A673 (cell line): Measurements from ENCODE around the gene CEACAM3. TPM values are rescaled to one million over a fixed set of nuclear protein-coding genes. Genes with fewer than 3 reads are reported as not detected.

Experiments used
- BruUV-seq: library from RNA; stranded (reverse); fragments of 400-500 nt; replicated peaks from 2 replicates; lab custom pipeline; 2021; lab: Mats Ljungman, UMichigan
- CTCF ChIA-PET: fragments of 300-600 bp; sonication (Branson Sonifier 250); formaldehyde crosslinking; loops from one replicate; lab custom pipeline; 2022; ENCODE audit warnings: antibody characterized with exemption; lab: Charles Lee
- POLR2A ChIA-PET: fragments of 300-600 bp; sonication (Branson Sonifier 250); formaldehyde crosslinking; loops from one replicate; lab custom pipeline; 2022; ENCODE audit warnings: antibody characterized with exemption; ENCODE audit not compliant: low non-redundant PET; lab: Charles Lee
- DNase-seq: peaks from one replicate; pipeline ENCODE4 v3.0.0-alpha.2; 2015; ENCODE audit warnings: low spot score
- H3K27ac ChIP-seq: fragments of 200-600 bp; sonication (generic); 2 replicates; pipeline ENCODE4 v1.5.1; 2016; ENCODE audit warnings: mixed run types, low read depth, mild to moderate bottlenecking, mixed read lengths, antibody characterized with exemption, low read length; ENCODE audit not compliant: poor library complexity, severe bottlenecking
- H3K27me3 ChIP-seq: fragments of 200-600 bp; sonication (generic); replicated peaks from 2 replicates; pipeline ENCODE4 v1.6.1; 2017; ENCODE audit warnings: mixed run types, low read depth, mild to moderate bottlenecking, mixed read lengths, antibody characterized with exemption, low read length; ENCODE audit not compliant: insufficient read depth, poor library complexity
- H3K36me3 ChIP-seq: fragments of 200-600 bp; sonication (generic); 2 replicates; pipeline ENCODE4 v1.6.1; 2016; ENCODE audit warnings: mixed run types, mild to moderate bottlenecking, mixed read lengths, antibody characterized with exemption, low read length; ENCODE audit not compliant: insufficient read depth, poor library complexity, severe bottlenecking
- H3K4me1 ChIP-seq: fragments of 200-600 bp; sonication (generic); 2 replicates; pipeline ENCODE4 v1.6.1; 2017; ENCODE audit warnings: mixed run types, mild to moderate bottlenecking, mixed read lengths, antibody characterized with exemption, low read length; ENCODE audit not compliant: insufficient read depth, poor library complexity, severe bottlenecking
- H3K4me3 ChIP-seq: fragments of 200-600 bp; sonication (generic); 2 replicates; pipeline ENCODE4 v1.5.1; 2016; ENCODE audit warnings: low read depth, mixed run types, mild to moderate bottlenecking, mixed read lengths, low read length; ENCODE audit not compliant: poor library complexity, severe bottlenecking
- H3K9me3 ChIP-seq: fragments of 200-600 bp; sonication (generic); 2 replicates; pipeline ENCODE4 v1.6.1; 2016; ENCODE audit warnings: mixed run types, low read depth, mild to moderate bottlenecking, mixed read lengths, antibody characterized with exemption, low read length; ENCODE audit not compliant: poor library complexity, severe bottlenecking
- EZH2 ChIP-seq: fragments of 200-600 bp; sonication (generic); IDR thresholded peaks from 2 replicates; pipeline ENCODE4 v1.6.1; 2017; ENCODE audit warnings: borderline replicate concordance, low read depth, mild to moderate bottlenecking, mixed read lengths, antibody characterized with exemption, low read length; ENCODE audit not compliant: poor library complexity, severe bottlenecking
- intact Hi-C: fragments of 100-400 bp; cut with micrococcal nuclease; formaldehyde crosslinking; loops from one replicate; pipeline ENCODE4 v1.10.0; 2022; ENCODE audit not compliant: unreplicated experiment
- total RNA-seq: library from RNA; stranded (reverse); gene quantifications from 2 replicates; pipeline ENCODE4 v1.2.3, GENCODE V29; 2021
- TF ChIP-seq, protein P1 (sequence below): fragments of 300-800, 200-600 bp; sonication (generic); conservative IDR thresholded peaks from 2 replicates; pipeline ENCODE4 v1.5.1; 2017; ENCODE audit warnings: low read depth, mild to moderate bottlenecking, antibody characterized with exemption, low read length, moderate library complexity, mixed read lengths

The CEACAM3 gene
- total RNA-seq, 1 experiment from 2014 or later, result not detected

DNA sequence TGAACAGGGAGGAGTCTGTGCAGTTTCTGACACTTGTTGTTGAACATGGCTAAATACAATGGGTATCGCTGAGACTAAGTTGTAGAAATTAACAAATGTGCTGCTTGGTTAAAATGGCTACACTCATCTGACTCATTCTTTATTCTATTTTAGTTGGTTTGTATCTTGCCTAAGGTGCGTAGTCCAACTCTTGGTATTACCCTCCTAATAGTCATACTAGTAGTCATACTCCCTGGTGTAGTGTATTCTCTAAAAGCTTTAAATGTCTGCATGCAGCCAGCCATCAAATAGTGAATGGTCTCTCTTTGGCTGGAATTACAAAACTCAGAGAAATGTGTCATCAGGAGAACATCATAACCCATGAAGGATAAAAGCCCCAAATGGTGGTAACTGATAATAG is 25.0 kb upstream of the CEACAM3 start:
- TF ChIP-seq EZH2, result no peak
- TF ChIP-seq, protein P1, sequence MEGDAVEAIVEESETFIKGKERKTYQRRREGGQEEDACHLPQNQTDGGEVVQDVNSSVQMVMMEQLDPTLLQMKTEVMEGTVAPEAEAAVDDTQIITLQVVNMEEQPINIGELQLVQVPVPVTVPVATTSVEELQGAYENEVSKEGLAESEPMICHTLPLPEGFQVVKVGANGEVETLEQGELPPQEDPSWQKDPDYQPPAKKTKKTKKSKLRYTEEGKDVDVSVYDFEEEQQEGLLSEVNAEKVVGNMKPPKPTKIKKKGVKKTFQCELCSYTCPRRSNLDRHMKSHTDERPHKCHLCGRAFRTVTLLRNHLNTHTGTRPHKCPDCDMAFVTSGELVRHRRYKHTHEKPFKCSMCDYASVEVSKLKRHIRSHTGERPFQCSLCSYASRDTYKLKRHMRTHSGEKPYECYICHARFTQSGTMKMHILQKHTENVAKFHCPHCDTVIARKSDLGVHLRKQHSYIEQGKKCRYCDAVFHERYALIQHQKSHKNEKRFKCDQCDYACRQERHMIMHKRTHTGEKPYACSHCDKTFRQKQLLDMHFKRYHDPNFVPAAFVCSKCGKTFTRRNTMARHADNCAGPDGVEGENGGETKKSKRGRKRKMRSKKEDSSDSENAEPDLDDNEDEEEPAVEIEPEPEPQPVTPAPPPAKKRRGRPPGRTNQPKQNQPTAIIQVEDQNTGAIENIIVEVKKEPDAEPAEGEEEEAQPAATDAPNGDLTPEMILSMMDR, result no peak
- ChIA-PET POLR2A (no interaction called here), CTCF (no interaction called here)
- no peak for DNase-seq
- H3K4me3 ChIP-seq, result no peak overlapping the region
- H3K4me1 ChIP-seq, result no peaks in the 10 kb centered on the region
- H3K27me3 ChIP-seq, result no peaks in the 10 kb centered on the region
- H3K27ac ChIP-seq, result no peak overlapping the region
- BruUV-seq, result no TSS peak
- H3K9me3 ChIP-seq, result no peaks in the 10 kb centered on the region
- intact Hi-C loops, result no loop called here
- no peaks in the 10 kb centered on the region for H3K36me3 ChIP-seq

DNA sequence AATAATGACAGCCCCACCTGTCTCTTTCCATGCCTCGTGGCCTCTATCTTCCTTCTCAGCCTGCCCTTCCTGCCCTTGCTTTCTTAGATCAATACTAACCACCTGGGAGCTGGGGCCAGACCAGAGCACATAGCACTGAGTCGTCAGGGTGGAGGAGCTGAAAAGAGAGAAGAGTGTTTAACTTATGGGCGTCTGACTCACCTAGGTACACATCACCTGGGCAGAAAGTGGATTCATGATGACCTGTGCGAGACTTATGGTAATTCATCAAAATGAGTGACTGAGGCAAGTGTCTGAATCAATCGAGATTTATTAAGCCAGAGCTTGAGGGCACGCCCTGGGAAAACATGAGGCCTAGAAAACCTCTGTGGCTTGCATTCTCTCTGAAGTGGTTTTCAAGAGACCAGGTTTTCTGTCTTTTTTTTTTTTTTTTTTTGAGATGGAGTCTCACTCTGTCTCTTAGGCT is 21.8 kb upstream of the CEACAM3 start:
- Histone ChIP-seq H3K27me3 (no peaks in the 10 kb centered on the region), H3K9me3 (no peaks in the 10 kb centered on the region), H3K36me3 (no peaks in the 10 kb centered on the region), H3K27ac (no peak overlapping the region), H3K4me1 (no peaks in the 10 kb centered on the region), H3K4me3 (no peak overlapping the region)
- no peak for DNase-seq
- TF ChIP-seq EZH2, result no peak
- TF ChIP-seq, protein P1, result no peak
- ChIA-PET POLR2A (no interaction called here), CTCF (interaction anchor here (1.2 kb wide), 1 partner anchor 19 kb away, joined by 6 read pairs; no protein-coding TSS in a partner anchor)
- intact Hi-C loops, result no loop called here
- BruUV-seq, result no TSS peak

DNA sequence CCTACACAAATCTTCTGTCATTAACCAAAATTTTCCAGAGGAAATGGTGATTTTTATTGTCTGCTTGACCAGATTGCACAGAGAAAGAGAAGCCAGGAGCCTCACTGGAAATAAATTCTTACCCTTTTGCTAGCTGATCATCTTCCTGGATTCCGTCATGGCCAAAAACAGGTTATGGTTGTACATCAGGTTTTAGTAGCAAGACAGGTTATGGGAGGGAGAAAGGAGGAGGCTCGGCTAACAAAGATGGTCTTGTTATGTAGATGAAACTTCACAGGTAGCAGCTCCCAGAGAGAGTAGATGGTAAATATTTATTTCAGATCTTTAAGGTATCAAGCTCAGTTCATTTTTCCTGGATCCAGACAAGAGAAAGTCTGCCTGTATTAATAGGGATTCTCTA is 19.7 kb upstream of the CEACAM3 start:
- Histone ChIP-seq H3K27me3 (no peaks in the 10 kb centered on the region), H3K27ac (no peak overlapping the region), H3K9me3 (no peaks in the 10 kb centered on the region), H3K4me3 (no peak overlapping the region), H3K36me3 (no peaks in the 10 kb centered on the region), H3K4me1 (no peaks in the 10 kb centered on the region)
- intact Hi-C loops, result no loop called here
- CTCF ChIA-PET, result no interaction called here
- POLR2A ChIA-PET, result no interaction called here
- DNase-seq, result no peak
- TF ChIP-seq, protein P1, result no peak
- no peak for TF ChIP-seq EZH2
- BruUV-seq, result no TSS peak
